GM21529 (cell line): ENCODE measurements around the gene EIF2S1.
"Not testable (repeated sequence)": the region's sequence is repeated elsewhere in the genome, so short reads cannot be mapped to it uniquely, and the experiment has no call there.

Experiments
- ATAC-seq: cut with Tn5 transposase; IDR thresholded peaks from one replicate; pipeline ENCODE4 v1.9.1; 2021; ENCODE audit not compliant: unreplicated experiment

The EIF2S1 gene

DNA sequence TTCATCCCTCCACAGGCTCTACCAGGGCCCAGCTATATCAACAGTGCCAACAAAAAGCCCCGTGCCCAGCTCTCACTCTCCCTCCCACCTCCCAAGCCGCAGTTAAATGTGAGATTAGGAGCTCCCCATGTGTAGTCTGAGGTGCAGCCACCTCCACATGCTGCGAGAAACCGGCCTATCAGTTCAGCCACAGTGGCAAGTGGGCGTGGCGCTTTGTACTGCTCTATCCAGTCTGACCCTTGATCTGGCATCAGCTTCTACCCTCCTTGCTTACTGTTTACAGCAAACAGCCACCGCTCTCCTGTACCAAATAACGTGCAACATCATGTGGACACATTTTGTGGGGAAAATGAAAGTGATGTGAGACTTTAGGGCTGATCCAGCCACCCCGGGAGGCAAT, 50.2 kb downstream of the EIF2S1 start:
- no peak for ATAC-seq

DNA sequence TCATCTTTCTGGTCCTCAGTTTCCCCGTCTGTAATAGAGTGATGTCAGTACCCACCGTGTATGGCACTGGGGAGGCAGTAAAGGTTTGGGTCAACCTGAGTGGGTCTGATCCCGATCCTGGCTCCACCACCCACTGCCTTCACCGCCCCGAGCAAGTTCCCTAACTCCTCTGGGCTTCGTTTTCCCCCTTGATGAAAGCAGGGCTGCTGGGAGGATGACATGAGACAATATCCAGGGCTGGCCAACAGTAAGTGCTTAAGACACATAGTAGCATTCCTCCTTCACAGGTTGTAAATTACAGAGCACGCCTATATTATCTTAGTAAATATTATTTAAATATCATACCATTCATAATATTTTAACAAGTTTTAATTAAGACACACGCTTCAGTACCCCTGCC, 51.2 kb downstream of the EIF2S1 start:
- no peak for ATAC-seq

DNA sequence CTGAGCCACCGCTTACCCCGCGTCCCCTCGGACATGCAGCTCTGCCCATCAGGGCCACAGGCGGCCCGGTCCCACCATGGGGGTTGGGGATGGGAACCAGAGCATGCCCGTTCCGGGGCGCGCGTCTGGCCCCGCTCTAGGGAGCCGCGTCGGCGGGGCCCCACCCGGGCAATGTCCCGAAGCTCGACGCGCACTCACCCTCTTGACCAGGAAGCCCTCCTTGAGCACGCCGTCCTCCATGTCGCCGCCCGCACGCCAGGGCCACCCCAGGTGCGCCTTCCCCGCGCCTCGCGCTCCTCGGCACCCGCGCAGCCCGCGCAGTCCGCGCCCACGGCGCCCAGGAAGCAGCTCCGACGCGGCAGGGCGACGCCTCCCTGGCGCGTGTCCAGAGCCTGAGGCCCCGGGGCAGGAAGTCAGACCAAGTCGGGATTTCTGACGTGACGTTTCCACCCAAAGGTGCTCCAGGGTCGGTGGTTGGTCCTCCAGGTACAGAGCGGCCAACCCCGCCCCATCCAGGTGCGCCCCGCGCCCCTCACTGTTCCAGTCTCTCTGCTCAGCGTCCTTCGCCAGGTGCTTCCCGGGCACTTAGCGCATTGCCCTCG, 51.8 kb downstream of the EIF2S1 start, which contains the start of gene PLEK2:
Gene PLEK2 (minus strand): TSS at position 346 of the 602 bp plus-strand sequence. CDS start 106 bp downstream, at position 240.
- no peak for ATAC-seq

DNA sequence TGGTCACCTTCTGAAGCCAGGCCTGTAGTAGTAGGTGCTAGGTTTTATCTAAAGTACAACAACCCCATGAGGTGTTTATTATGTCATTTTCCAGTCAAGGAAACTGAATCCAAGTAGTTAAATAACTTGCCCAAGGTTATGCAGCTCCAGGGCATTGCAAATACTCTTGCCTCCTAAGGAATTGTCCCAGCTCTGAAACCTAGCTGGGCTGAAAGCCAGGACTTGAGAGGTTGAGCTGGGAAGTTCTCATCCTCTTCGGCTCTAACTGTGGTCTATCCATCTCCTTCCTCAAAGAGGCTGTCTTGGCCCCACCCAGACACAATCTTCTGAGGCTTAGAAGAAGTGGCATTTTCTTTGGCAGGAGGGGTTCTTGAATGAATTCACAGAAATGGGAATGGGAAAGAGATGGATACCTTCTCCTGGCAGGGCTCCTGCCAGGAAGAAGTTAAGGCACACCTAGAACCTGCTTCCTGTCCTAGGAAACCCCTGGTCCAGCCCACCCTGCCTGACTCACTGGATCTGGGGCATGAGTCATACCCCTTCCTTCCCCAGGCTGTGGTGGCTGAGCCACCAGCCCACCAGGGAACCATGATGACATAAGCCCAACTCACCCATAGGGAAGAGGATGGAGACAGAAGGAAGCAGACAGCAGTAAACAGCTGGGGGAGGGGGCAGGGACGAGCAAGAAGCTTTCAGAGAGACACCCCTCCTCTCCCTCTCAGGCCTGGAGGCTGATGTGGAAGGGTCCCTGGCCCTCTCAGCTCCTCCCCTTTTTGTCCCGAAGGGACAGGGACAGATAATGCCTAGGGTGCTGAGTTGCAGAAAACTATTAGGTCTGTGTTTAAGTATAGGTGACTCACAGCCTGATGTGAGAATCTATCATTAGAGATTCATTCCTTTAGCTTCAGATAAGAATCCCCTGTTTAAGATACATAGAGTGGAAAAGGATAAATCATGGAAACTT, 54.0 kb downstream of the EIF2S1 start:
- no peak for ATAC-seq

DNA sequence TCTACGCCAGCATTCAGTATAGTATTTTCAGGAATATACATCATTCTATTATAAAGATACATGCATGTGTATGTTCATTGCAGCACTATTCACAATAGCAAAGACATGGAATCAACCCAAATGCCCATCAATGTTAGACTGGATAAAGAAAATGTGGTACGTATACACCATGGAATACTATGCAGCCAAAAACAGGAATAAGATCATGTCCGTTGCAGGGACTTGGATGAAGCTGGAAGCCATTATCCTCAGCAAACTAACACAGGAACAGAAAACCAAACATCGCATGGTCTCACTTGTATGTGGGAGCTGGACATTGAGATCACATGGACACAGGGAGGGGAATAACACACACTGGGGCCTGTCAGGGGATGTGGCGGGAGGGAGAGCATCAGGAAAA, 55.5 kb downstream of the EIF2S1 start:
- ATAC-seq = not testable (repeated sequence)

DNA sequence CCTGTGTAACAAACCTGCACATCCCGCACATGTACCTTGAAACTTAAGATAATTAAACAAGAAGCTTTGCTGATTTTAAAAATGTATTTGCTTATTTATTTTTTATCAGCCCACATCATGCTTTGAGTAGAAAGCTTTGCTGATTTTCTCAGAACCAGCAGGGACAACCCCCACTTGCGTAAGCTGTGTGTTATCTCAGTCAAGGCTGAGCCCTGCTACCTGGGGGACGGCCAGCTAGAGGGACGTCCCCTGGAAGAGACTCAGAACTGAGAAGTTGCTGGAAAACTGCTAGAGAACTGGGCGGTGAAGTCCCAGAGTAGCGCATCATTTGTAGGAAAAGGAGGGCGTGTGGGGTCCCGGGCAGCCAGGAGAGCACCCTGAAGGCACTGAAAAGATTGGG, 56.0 kb downstream of the EIF2S1 start:
- ATAC-seq = no peak

DNA sequence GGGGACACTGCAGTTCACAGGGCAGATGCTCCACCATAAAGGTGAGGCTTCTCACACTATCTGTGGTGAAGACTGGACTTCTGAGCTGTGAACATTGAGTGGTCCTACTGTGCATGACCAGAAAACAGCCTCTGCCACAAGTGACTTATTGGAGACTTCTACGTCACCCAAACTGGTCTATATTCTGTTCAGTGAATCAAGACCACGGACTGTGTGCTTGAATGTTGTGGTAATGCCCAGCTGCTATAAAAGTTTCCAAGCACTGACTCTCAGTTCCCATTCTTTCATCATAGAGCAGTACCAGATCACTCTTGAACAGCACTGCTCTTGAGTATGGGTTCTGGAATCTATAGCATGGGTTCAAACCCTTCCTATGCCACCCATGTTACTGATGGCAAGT, 56.7 kb downstream of the EIF2S1 start:
- no peak for ATAC-seq

DNA sequence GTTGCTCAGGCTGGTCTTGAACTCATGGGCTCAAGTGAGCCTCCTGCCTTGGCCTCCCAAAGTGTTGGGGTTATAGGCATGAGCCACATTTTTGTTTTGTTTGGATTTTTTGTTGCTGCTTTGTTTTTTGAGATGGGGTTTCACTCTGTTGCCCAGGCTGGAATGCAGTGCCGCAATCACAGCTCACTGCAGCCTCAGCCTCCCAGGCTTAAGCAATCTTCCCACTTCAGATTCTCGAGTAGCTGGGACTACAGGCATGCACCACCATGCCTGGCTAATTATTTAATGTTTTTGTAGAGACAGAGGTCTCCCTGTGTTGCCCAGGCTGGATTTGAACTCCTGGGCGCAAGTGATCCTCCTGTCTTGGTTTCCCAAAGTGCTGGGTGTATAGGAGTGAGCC, 57.5 kb downstream of the EIF2S1 start:
- no peak for ATAC-seq

DNA sequence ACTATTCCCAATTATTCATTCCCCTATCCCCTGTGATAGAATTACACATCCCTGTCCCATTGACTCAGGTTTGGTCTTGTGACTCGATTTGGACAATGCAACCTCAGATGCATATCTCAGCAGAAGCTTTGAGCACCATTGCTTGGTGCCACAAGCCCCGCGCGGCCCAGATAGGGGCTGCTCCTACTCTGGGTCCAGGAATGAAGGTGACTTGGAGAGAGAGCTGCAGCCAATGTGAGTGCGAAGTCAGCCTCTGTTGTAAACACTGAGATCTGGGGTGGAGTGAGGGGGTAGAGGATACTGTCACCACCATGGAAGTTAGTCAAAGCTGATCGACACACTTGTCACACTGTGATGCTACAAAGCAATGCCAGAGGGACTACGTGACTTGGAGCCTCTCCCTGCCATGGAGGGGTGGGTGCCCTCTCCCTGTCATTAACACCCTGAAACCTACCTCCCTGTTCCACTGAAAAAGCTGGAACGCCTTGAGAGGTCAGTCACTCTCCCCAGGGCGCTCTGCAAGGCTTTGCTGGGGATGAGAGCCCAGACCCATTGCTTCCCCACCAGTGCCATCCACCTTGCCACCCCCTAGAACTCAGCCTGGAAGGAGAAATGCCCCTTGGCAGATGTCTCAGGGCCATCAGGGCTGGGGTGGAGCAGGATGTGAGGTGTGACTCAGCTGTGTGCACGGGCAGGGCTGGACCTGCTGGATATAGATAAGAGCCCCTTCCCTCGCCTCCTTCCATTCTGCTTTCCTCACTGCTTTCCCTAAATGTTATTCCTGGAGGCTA, 58.5 kb downstream of the EIF2S1 start:
- ATAC-seq = no peak

DNA sequence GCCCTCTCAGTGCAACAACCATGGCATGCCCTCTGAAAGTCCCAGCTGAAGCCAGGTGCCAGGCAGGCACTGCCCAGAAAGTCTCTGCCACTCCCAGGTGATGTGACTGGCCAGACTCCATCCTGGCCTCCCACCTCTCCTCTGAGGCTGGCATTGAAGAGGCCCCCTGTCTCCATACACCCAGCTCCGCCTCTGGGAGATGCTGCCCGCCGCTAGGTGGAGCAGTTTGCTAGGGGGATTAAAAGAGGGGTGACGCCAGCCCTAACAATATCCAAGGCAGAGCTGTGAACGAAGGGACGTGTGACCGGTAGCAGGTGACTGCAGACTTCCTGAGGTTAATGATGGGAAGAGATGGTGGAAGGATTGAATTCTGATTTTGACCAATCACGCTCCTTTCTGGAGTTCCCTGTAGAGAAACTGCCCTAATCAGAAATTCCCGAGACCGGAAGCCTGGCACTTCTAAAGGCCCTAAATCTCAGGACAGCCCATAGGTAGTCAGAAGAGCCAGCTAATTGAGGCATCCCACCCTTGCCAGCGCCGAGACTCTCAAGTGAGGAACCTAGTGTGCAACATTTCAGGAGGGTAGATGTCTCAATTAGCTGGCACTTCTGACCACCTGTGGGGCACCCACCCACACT, 60.1 kb downstream of the EIF2S1 start:
- no peak for ATAC-seq

DNA sequence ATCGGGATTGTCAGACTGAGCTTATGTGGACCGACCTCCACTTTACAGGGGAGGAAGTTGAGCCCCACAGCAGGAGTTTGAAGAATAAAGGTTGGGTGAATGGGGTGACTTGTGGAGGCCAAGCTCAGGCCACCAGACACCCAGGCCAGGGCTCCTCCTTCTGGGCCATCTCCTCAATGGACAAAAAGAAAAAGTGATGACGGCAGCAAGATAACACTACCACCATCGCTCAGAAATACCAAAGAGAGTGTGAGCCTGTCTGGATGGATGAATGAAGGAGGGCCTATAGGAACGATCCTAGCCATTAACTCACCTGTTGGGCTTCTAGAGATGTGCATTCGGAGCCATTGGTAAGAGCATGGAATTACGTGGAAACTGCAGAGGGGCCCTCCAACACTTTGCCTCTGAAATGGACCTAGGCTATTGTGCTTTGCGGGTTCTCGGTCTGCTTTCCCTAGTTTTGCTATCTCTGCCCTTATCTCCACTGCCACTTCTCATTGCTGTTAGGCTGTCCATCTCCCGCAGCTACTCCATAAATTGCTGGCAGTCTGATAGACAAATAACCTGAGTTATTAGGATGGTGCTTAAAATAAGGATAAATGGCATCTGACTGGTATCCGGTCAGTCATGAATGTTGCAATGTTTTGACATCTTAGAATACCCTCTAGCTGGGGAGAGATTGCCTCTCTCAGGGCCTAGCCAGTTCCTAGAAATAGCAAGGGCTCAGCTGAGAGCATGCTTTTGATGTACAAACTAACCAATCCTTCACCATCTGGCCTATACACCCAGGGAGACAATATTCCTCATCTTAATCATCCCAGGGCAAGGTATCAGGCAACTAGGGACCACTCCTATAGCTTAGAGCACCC, 61.5 kb downstream of the EIF2S1 start:
- ATAC-seq = no peak

DNA sequence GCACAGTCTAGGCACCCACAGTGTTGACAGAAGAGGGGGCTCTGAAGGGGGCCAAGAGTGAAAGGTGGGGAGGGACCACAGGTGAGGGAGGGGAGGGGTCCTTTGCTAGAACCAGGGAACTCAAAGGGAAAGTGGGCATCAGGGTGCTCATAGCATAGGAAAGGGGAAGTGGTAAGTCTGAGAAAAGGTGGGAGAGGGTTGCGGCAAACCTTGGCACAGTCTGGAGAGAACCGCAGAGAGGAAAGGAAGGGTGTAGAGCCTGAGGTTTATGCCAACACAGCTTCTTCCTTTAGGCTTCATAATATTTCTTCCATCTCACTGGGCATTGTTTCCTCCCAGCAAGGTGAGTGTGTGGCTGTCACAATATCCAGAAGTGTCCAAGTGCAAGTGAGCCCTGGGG, 63.3 kb downstream of the EIF2S1 start:
- no peak for ATAC-seq

DNA sequence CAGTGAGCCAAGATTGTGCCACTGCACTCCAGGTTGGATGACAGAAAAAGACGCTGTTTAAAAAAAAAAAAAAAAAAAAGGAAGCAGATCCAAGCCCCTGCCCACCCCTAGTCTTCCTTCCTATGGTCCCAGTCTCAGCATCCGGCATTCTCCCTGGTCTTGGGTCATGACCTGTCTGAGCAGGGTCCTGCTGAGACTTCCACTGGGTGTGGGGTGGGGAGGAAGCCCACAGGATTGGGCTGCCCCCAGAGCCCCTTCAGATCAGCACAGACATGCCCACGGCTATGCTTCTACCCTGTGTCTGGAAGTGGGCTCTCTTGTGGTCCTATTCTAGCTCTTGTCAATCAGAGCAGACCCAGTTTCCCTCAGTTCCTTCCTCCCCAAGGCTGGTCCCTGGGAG, 64.4 kb downstream of the EIF2S1 start:
- no peak for ATAC-seq

DNA sequence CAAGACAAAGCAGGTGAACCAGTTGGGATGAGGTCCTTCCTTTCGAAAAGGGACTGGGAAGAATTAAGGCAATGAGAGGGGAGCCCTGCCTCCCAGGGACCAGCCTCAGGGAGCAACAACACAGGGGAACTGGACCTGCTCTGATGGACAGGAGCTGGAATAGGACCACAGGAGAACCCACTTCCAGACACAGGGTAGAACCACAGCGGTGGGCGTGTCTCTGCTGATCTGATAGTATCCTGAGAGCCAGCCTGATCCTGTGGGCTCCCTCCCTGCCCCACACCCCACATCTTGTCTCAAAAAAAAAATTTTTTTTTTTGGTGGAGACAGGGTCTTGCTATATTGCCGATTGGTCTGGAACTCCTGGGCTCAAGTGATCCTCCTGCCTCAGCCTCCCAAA, 65.5 kb downstream of the EIF2S1 start:
- ATAC-seq = no peak

DNA sequence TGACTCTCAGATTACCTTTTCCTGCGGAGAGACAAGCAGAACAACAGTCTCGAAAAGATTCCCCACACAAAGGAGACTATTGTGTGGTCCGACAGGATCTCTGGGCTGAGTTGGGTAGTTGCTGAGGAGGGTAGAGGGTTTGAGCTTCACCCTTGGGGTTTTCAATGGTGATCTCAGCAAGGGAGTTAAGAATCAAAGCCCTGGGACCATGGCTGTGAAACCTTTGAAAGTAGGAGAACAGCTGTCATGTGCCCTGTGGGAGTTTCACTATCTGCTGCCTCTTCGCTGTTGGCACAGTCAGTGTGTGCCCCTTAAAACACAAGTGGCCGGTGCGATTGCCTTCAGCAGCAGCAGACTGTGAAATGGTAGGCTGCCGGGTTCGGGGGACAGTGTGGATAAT, 66.0 kb downstream of the EIF2S1 start:
- ATAC-seq = no peak

DNA sequence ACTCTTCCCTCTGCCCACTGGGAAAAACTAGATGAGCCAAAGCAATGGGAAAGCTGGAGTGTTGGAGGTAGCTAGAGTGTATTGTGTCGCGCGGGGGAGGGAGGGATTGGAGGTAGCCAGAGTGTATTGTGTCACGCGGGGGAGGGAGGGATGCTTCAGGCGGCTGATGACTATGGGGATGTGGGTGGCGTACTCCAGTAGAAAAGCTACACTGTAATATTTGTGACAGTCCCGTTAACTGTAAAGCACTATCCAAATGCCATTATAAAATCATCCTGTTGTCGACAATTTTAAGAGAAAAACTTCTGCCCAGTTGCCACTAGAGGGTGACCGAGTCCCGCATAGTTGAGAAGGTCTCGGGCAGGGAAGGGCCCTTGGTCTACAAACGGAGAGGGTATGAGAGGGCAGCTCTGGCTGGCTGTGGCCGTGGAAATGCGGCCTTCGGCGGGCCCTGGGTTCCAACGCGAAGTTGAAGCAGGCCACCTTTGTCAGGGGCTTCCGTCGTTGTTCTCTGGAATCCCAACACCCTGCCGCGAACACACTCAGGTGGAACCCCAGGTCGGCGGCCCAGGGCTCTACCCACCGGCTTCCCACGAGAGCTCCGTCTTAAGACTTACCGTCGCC, 67.0 kb downstream of the EIF2S1 start:
- no peak for ATAC-seq

DNA sequence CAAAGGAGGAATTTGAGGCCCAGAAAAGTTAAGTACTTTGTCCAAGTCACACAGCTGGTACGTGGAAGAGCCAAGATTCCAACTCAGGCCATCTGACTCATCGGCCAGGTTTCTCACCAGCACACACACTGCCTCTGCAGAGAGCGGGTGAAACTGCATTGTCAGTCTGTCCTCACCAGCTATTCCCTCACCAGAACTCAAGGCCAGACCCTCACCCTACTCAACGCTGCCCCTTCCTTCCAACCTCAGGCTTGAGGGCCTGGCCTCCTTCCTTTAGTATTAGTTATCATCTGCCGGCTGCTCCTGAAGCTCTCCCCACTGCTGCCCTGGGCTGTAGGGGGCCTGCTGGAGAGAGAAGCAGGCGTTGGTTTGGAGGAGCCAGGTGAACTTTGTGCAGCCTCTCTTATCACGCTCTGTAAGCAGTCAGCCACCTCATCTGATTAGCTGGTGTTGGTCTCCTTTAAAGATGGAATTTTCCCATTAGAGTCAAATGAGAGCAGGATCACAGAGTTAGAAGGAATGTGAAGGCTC, 68.4 kb downstream of the EIF2S1 start:
- no peak for ATAC-seq

DNA sequence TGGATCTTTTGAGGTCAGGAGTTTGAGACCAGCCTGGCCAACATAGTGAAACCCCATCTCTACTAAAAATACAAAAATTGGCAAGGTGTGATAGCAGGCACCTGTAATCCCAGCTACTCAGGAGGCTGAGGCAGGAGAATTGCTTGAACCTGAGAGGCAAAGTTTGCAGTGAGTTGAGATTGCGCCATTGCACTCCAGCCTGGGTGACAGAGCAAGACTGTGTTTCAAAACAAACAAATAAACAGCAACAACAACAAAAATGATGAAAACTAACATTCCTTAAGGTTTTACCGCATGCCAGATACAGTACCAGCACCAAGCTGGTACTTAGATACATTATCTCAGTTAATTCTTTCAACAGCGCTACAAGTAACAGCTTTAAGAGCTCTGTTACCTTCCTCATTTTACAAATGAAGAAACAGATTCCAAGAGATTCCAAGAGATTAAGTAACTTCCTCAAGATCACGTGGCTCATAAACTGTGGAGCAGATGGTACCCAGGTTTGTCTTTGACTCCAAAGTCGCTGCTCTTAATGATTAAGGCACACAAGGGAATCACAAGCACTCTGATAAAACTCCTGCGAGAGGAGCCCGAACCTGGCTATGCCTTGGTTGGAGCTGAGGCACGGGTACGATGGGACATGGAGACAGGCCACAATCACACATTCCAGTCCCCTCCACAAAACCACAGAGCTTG, 69.5 kb downstream of the EIF2S1 start:
- no peak for ATAC-seq

DNA sequence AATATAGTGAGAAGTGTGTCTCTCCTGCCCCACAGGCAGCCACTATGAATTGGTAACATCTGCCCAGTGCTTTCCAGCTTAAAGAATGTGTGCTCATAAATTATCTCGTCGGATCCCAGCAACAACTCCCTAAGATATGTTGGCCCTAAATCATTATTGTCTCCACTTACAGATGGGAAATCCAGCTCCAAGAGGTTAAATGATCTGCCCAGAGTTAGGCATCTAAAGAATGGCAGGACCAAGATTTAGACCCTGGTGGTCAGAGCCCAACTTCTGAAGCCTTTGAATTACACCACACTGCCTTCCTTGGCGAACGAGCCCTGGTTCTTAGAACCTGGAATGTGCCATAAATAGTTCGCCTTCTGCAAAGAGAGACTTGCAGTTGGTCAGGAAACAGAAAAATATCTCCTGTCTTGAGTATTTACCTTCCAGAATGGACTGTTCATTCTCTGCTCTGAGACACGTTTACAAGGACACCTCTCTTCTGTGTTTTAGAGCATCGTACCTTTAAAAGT, 72.0 kb downstream of the EIF2S1 start:
- no peak for ATAC-seq
